HG02981 (cell line): ENCODE measurements around the gene ENG.
"Not testable (repeated sequence)": the region's sequence is repeated elsewhere in the genome, so short reads cannot be mapped to it uniquely, and the experiment has no call there.

Experiments used
- ATAC-seq: cut with Tn5 transposase; IDR thresholded peaks from one replicate; pipeline ENCODE4 v1.9.1; 2021; ENCODE audit warnings: mild to moderate bottlenecking, moderate library complexity; ENCODE audit not compliant: unreplicated experiment

Gene ENG

DNA sequence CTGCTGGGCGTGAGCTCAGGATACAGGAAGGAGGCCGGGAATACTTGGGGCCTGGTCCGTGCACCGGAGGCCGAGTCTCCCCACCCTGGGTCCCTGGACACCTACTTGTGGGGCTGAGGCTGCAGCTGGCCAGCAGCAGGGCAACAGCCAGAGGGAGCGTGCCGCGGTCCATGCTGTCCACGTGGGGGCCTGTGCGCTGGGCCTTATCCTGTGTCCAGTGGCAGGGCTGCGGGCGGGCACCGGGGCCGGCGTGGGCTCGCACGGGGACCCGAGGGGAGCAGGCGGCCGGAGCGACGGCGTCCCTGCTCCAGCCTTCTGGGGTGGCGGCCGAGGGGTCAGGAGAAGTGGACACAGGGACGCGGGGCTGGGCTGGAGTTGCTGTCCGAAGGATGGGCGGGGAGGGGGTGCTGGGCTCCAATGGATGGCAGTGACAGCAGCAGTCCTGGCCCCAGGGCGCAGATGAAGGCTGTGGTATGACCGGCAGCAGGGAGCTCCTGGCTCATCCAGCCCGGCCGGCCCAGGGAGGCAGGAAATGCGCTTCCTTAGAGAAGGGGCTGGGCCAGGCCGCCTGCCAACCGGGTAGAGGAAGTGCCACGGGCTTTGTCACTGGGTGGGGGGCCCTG is at the start of gene ENG:
TSS of gene ENG (minus strand) at position 475 of the 623 bp plus-strand sequence. CDS start at position 172, 303 bp downstream.
- no peak for ATAC-seq

DNA sequence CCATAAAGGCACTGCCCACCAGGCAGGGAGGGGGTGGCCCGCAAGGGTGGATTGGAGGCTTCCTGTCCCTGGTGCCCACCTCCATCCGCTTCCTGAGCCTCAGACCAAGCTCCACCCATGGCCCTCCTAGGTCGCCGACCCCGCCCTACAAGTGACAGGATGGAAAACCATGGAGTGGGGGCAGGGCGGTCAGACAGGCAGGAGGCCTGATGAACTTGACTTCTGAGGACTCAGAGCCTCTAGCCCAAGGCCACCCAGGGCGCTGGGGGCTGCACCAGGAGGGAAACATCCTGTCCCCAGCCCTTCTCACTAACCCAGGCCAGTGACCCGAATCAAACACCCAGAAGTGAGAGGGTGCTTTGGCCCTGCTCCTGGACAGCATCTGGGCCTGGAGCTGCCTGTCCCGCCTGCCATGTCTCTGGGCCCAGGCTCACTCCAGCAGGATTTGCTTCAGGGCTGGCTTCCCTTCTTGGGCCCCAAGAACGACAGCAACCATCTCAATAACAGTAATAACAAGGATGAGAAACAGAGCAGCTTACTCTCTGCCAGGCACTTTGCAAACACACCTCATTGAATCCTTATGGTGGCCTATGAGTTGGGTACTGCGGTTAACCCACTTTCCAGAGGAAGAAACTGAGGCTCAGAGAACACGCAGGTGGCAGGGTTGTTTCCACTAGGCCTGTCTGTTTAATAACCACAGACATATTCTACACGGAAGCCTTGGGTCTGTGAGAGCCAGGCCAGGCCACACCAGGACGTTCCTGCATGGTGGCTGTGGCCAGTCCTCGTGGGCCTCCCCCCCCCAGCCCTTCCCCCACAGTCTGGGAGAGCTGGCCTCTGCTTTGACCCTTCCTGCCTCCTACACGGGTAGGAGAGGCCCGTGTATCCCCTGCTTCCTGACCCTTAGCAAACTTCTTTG is 49.4 kb upstream of the ENG start:
- no peak for ATAC-seq

DNA sequence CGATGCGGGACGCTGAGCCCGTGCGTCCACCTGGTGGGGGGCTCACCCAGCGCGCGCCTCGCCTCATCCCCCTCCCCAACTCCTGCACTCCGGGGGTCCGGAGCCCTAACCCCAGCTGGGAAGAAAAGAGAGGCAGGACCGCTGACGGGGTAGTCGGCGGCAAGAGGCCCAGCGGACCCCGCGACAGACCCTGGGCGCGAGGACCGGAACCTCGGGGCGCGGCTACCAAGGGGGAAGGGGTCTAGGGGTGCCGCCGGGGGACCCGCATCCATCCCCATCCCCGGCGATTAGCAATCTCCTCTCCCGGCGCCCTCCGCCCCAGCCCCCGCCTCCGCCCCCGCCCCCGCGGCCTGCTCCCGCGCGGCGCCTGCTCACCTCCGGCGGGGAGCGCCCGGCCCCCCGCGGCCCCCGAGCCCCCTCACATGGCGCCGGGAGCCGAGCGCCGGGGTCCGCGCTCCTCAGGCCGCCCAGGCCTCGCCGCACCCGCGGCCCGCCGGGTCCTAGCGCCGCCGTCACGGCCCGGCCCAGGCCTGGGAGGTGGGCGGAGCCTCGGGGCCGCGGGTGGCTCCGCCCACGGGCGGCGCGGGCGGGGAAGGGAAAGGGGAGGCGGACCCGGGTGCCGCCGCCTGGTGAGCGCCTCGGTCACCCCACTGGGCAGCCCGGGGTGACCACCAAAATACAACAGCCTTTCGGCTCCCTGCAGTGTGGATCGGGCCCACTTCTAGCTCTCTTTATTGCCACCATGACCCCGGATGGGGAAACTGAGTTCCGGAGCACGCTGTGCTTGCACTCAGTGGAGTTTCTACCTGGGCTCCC is 44.9 kb upstream of the ENG start, which contains the start of gene ST6GALNAC6:
TSS of gene ST6GALNAC6 (minus strand) at position 476 of the 816 bp plus-strand sequence. CDS start 1,622 bp downstream, outside the sequence.
- ATAC-seq = peak; percentile 61

DNA sequence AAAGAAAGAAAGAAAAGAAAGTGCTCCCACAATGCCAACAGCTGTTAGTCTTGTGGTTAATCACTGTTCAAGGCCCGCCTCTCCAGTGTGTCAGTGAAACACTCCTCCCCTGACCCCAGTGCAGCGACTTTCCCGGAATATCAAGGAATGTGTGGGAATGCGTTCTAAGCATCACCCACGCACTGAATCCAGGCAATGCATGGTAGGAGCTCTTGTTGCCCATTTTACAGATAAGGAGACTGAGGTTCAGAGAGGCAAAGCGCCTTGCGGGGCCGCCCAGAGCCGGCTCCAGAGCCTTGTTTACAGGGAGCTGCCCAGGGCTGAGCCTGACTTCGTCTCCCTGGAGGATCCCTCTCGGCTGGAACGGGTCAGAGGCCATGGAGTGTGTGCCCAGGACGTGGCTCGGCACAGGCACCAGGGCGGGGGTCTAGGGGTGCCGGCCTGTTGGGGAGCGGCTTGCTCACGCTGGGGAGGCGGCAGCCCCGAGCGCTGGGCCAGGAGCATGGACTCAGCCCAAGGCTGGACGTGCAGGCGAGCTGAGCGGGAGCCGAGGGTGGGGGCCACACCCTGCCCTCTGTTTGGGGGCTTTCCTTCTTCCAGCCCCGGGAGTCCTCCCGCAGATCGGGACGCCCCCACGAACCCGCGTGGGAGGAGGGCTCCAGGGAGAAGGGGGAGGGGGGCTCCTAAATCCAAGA is 44.1 kb upstream of the ENG start:
- ATAC-seq = no peak

DNA sequence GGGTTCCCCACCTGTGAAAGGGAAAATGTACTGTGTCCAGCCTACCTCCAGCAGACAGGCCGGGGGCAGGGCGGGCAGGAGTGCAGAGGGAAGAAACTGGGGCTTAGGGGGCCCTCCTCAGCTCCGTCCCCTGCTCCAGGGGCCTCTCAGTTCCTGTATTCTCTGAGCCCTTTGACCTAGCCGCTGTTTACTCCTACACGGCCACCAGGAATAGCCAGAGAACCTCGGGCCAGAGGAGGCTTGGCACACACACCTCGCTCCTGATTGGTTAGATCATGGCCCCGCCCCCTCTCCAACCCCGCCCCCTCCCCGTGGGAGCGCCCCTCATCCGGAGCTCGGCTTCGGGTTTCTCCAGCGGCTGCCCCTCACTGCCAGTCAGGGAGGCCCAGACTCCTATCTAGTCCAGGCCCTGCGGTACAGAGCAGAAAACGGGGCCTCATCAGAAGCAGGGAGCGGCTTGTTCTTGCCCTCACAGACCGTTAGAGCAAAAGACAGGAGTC is 42.8 kb upstream of the ENG start:
- ATAC-seq = no peak

DNA sequence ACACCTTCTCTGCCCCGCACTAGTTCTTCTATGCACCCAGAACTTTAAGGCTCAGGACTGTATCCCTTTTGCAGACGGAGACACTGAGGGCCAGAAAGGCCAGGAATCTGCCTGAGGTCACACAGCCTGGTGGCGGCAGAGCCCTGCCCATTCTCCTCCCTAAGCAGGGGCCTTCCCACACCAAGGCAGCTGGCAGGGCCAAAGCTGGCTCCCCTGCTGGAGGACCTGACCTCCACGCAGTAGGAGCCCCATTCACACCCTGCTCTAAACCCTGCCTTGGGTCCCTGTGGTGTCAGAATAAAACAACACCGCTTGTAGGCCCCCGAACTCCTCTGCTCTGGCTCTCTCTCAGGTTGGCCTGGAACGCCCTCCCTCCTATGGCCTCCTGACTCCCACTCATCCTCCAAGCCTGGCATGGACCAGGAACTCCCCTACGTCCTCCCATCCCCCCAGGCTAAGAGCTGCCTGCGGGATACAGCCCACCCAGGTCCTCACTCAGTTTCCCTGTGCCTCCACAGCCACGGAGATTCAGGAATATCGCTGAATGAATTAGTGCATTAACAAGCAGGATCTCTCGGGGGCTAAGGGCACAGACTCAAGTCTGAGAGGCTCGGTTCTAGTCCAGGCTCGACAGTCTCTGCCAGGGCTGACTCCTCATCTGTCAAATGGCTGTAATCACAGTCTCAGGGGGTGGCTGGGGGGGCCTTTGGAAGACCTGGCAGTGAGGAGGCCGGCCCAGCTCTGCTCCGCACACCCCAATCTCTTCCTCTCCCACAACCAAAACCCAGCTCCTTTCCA is 42.1 kb upstream of the ENG start:
- no peak for ATAC-seq

DNA sequence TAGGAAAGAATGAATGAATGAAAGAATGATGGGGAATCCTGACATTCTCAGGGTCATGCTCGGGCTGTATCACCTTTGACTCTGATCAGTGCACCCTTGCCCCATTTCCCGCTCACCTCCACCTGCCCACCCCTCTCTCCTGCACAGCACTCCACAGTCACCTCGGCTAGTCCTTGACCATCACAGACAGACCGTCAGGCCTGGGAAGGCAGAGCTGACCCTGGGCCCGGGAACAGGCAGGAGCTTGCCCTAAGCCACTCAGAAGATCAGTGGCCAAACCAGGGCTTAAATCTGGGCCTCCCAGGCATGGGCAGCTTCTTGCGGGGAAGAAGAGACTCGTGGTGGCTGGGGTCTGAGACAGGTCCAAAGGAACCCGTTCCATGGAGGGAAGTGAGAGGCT is 41.4 kb upstream of the ENG start:
- no peak for ATAC-seq

DNA sequence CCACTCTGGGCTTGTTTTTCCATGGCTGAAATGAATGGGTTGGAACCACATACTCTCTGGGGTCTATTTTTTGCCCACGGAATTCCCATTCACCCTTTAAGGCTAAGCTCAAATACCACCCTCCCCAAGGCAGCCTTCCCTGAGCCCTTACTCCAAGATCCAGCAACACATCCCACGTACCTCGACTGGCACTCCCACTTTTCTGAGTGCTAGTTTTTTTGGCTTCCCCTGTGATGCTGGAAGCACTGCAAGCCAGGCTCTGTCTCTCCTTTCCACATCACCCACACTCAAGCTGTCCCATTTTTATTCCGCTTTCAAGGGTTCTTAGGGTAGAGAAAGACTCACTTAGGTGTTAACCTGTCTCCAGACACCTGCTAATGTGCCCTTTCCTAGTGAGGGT is 38.9 kb upstream of the ENG start:
- no peak for ATAC-seq

DNA sequence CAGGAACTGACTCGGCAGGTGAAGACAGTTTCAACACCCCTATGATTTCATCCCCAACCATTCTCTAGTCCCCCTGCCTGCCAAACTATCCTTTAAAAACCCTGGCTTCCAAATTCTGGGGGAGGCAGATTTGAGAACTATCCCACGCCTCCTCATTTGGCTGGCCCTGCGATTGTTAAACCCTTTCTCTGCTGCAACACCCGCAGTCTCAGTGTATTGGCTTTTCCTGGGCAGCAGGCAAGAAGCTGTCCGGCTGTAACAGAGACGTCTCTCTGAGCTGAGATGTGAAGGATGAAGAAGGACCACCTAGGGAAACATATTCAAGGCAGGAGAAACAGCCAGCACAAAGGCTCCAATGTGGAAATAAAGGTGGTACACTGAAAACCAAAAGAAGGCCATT is 38.4 kb upstream of the ENG start:
- no peak for ATAC-seq

DNA sequence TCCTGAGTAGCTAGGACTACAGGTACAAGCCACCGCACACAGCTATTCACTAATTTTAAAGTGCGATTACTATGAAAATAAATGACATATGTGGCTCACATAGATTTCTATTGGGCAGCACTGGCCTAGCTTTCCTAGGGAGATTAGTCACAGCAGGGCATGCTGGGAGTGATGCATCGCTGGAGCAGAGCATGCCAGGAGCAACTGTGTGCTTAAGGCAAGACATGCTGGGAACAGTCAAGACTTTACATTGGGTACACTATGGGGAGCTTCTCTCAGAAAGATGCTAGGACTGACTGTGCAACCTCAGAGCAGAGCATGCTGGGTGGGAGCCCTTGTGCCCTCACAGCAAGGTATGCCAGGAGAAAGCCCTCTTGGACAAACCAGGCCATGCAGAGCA is 35.6 kb upstream of the ENG start:
- ATAC-seq = no peak

DNA sequence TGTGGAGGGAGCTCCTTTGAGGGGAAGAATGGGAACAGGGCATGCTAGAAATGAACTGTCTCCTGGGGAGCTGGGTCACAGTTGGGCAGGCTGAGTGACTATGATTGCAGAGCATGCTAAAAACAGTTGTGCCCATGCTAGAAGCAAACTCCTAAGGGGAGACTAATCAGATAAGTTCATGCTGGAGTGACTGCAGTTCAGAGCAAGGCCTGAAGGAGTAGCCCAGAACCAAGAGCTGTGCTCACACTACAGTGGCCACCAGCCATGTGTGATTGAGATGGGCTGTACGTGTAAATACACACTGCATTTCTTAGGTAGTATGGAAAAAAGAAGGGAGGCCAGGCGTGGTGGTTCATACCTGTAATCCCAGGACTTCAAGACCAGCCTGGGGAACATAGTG is 33.3 kb upstream of the ENG start:
- no peak for ATAC-seq

DNA sequence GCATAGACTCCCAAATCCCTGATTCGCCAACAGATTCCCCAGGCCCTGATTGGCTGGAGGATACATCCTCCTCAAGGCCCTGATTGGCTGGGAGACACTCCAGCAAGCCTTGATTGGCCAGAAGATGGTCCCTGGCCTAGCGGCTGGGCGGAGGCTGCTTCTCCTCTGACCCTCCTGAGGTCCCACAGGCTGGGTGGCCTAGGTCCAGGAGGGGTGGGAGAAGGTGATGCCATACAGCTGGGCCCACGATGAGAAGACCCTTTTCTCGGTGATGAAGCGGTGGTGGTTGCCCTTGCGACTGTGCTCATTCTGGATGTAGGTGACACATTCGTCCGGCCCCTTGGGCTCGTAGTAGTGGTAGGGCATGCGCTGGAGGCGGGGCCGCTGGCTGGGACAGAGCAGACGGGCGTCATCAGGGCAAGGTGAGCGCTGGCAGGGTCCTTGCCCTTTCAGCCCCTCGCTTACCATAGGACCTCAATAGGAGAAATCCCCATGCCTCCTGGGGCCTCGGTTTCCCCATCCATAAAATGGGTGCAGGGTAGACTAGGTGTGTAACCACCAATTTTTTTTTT is 32.0 kb upstream of the ENG start:
- no peak for ATAC-seq

DNA sequence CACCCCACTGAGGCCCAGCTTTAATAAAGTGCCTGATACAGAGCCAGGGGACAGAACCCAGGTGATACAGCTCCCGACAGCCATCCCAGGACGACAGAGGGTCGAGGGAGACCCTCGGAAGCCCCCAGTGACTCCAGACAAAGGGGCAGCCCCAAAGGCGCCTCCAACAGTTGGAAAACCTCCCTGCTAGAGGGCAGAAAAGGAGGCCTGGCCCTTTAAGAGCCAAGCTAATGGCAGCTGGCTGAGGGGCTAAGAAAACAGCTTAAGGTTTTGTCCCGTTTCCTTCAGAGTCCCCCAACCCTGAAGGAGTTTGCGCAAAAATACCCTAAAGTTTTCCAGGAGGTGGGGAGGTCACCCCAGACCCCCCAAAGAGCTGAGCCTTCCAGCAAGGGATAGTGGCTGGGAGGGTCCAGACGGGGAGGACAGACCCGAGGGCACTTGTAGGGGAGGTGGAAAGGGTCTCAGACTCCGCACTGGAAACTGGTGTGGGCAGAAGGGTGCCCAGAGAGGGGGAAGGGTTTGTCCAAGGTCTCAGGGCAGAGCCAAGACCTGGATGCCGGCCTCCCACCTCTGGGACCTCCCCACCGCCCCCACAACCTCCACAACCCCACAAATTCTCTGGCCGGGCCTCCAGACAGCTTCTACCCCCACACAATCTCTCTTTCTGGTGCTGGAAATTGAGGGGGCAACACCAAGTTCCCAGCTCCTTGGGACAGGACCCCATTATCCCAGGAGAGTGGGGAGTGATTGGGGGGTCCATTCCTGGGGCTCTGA is 31.2 kb upstream of the ENG start:
- no peak for ATAC-seq

DNA sequence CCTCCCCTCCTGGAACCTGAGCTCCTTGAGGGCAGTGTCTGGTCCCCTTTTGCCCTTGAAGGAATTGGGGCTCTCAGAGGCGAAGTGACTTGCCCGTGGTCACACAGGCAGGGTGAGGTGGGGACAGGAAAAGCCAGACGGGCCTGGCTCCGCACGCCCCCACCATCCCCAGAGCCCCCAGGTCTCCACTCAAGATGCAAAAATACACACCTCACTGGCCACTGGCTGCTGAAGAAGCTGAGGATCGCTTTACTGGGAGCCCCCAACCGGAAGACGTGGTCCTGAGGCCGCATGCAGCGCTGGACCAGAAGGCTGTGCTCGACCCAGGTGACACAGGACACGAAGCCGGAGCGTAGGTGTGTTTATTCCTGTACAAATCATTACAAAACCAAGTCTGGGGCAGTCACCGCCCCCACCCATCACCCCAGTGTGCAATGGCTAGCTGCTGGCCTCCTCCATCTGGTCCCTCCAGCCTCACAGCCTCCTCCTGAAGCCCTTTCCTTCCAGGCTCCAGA is 30.6 kb upstream of the ENG start:
- ATAC-seq = no peak

DNA sequence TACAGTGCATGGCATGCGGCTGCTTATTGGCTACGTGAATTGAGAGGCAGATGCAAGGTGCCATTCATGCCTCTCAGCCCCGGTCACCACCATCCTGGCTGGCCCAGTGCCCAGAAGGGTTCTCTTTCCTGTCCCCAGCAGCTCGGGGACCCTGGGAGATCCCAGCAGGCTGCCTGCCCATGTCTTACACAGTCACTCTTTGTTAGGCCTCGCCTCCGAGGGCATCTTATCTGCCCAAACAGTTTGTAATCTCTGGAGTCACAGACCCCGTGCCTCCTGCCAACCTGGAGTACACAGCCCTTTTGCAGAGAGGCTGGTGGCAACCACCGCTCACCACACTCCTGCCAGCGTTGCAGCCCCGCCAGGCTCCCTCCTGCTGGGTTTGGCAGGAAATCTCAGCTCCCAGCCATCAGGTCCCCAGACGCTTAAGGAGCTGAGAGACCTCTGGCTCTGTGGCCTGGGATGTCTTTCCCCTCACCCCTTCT is 30.0 kb upstream of the ENG start:
- ATAC-seq = no peak

DNA sequence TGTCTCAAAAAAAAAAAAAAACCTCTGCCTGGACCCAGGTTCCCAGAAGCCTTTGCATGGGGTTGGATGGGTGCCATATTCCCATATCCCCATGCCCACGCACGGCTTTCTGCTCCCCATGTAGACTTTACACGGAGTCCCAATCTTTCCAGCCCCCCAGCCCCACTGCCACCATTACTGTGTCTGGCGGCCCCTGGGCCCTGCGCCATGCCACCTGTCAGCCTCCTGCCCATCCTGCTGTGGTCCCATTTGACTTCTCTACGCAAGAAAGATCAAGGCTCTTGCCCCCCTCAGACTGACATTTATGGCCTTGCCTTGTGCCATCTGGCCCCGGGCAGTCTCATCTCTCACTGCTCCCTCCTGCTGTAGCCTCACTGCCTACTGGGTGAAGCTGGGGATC is 29.5 kb upstream of the ENG start:
- no peak for ATAC-seq

DNA sequence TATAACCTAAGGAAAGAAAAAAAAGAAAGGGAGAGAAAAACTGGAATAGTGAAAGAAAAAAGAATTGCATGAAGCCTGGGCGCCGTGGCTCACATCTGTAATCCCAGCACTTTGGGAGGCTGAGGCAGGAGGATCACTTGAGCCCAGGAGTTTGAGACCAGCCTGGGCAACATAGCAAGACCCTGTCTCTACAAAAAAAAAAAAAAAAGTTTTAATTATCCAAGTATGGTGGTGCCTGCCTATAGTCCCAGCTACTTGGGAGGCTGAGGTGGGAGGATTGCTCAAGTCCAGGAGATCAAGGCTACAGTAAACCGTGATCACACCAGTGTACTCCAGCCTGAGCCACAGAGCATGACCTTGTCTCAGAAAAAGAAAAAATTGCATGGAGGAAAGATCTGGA is 27.3 kb upstream of the ENG start:
- not testable (repeated sequence) for ATAC-seq

DNA sequence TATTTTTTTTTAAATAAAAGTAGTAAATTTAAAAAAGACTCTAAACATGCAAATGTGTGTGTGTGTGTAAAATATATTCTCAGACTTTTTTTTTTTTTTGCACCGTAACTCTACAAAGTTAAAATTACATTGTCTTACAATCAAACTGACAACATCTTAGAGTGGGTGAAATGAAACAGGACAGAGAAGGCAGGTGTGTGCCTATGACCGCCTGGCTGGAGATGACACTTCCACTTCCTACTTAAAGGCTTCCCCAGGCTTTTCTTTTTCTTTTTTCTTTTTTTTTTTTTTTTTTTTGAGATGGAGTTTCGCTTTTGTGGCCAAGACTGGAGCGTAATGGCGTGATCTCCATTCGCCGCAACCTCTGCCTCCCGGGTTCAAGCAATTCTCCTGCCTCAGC is 25.7 kb upstream of the ENG start:
- no peak for ATAC-seq
